MM.1S (cell line): ENCODE results near the gene NOD2.

Experiments used
- EZH2 ChIP-seq: fragments of 300-600 bp; sonication (generic); optimal IDR thresholded peaks from 2 replicates; pipeline ENCODE3; 2017; ENCODE audit warnings: low read depth, mild to moderate bottlenecking, antibody characterized with exemption, low read length, mixed read lengths
- TF ChIP-seq, protein P1 (sequence below): fragments of 300-600 bp; sonication (generic); IDR thresholded peaks from 2 replicates; pipeline ENCODE4 v1.5.1; 2016; ENCODE audit warnings: antibody characterized with exemption, low read length, mixed read lengths

DNA sequence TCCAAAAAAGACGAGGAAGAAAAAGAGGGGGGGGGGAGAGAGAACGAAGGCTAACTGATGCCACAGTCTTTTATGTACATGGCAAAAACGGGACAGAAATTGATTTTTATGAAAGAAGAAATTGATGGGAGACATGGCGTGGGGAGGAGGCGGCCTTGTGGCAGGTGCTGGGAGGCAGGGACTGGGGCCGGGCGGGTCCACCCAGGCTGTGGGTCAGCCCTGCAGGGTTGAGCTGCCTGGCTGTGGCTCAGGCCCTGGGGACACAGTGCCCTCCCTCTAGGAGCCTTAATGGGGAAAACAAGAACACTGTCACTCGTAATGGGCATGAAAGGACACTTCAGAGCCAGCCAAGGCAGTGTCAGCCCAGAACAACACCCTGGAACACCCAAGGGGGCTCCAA lies 47.1 kb upstream of the NOD2 start:
- TF ChIP-seq, protein P1, sequence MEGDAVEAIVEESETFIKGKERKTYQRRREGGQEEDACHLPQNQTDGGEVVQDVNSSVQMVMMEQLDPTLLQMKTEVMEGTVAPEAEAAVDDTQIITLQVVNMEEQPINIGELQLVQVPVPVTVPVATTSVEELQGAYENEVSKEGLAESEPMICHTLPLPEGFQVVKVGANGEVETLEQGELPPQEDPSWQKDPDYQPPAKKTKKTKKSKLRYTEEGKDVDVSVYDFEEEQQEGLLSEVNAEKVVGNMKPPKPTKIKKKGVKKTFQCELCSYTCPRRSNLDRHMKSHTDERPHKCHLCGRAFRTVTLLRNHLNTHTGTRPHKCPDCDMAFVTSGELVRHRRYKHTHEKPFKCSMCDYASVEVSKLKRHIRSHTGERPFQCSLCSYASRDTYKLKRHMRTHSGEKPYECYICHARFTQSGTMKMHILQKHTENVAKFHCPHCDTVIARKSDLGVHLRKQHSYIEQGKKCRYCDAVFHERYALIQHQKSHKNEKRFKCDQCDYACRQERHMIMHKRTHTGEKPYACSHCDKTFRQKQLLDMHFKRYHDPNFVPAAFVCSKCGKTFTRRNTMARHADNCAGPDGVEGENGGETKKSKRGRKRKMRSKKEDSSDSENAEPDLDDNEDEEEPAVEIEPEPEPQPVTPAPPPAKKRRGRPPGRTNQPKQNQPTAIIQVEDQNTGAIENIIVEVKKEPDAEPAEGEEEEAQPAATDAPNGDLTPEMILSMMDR = no peak
- no peak for TF ChIP-seq EZH2
